Adipose tissue (tissue), 3 donors: Measurements from ENCODE around the gene PPFIA1. TPM values are rescaled to one million over a fixed set of nuclear protein-coding genes. Genes with fewer than 3 reads are reported as not detected.

Experiments used
- H3K27ac ChIP-seq: one replicate; pipeline ENCODE4 v1.5.1; 2013; ENCODE audit warnings: low read depth, low read length
- WGBS, 3 donors: extraction: QIAGEN DNeasy Blood & Tissue Kit; methylation state at CpG; one replicate each; pipeline ENCODE4 v1.1.7; 2013; 5-methylcytosine and 5-hydroxymethylcytosine counted together
- polyA plus RNA-seq, 3 donors: library from polyadenylated mRNA; stranded (reverse); fragments of 200-250 nt; gene quantifications; one replicate each; pipeline ENCODE4 v1.2.3, GENCODE V29; 2013
- donor health status: healthy with polysubstance abuse.
- donor health status: Bipolar disorder and iron deficiency.
- donor health status: healthy.

PPFIA1 gene
- polyA plus RNA-seq, 3 donors: 8.0 to 27.2 (median 25.0) TPM

GRCh38 chr11:70429724-70430521, 159.4 kb downstream of the PPFIA1 start:
- WGBS, 3 donors: 78 to 87% (median 84%) methylated on average over 11 of the region's 11 CpGs
- no peak overlapping the region for H3K27ac ChIP-seq

- 93 to 95% (median 95%) methylated on average over 25 of the region's 25 CpGs for WGBS, 3 donors
- H3K27ac ChIP-seq: no peak overlapping the region
Observed at GRCh38 chr11:70430671-70431574, 160.4 kb downstream of the PPFIA1 start.

GRCh38 chr11:70431611-70432010, 161.1 kb downstream of the PPFIA1 start:
- 93 to 96% (median 95%) methylated on average over 12 of the region's 12 CpGs for WGBS, 3 donors
- no peak overlapping the region for H3K27ac ChIP-seq

DNA sequence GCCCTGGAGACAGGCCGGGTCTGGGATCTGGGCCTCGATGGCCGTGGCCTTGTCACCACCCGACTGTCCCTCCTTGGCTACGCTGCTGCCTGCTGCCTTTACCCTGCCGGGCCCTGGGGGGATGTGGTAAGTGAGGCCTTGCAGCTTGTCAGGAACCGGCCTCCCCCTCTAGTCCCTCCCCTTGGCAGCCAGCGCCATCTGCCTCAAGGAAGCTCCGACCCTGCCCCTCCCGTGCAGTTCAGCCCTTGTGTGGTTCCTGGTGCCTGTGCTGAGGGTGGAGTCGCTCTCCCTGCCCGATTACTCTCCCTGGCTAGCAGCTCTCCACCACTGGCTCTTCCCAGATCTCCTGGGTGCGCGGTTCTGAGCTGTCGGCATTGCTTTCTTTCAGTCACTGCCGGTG, 161.6 kb downstream of the PPFIA1 start:
- WGBS, 3 donors: 49 to 80% (median 54%) methylated on average over 16 of the region's 16 CpGs
- H3K27ac ChIP-seq: no peak overlapping the region

GRCh38 chr11:70432580-70432979, 162.1 kb downstream of the PPFIA1 start:
- H3K27ac ChIP-seq: no peak overlapping the region
- WGBS, 3 donors: 85 to 89% (median 85%) methylated on average over 15 of the region's 15 CpGs

DNA sequence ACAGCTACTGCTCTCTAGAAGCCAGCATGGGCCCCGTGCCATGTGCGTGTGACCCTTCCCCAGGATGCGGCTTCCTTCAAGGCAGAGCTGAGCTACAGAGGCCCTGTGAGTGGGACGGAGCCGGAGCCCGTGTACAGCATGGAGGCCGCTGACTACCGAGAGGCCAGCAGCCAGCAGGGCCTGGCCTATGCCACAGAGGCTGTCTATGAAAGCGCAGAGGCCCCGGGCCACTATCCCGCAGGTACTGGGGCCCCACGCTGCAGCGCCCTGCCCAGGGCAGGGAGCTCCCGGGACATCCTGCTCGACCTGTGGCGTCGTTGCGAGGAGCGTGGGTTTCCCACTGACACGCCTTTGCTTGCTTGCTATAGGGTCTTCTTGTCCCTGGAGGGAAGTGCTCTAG, 162.5 kb downstream of the PPFIA1 start:
- WGBS, 3 donors: 93 to 95% (median 94%) methylated on average over 20 of the region's 20 CpGs
- H3K27ac ChIP-seq: no peak overlapping the region

- 91 to 94% (median 93%) methylated on average over 13 of the region's 13 CpGs for WGBS, 3 donors
Observed at GRCh38 chr11:70433526-70433925, 163.0 kb downstream of the PPFIA1 start.

More at GRCh38 chr11:70433526-70433925, 163.0 kb downstream of the PPFIA1 start:
- no peak overlapping the region for H3K27ac ChIP-seq

Other genes with a start within 250 kb of the PPFIA1 start
- 1 to 10 TPM; 3.9 to 7.8 (median 5.7) TPM for gene ANO1, start 192.4 kb upstream of the PPFIA1 start, polyA plus RNA-seq
- 10 to 100 TPM in 2 of 3 donors, 1 to 10 TPM in 1; 9.4 to 18.8 (median 13.2) TPM for gene FADD, start 67.4 kb upstream of the PPFIA1 start, polyA plus RNA-seq
- 100 to 1,000 TPM in 1 of 3 donors, 10 to 100 TPM in 2; 64.6 to 120 (median 97.7) TPM for gene CTTN, start 127.8 kb downstream of the PPFIA1 start, polyA plus RNA-seq